SK-N-SH (cell line): Measurements from ENCODE around the gene RBM33.

Experiments used
- EP300 ChIP-seq, 2 experiments: IDR thresholded peaks; 2 replicates each; pipeline versions ENCODE4 v1.4.0 to v1.6.1; 2012; ENCODE audit warnings: borderline replicate concordance in 1 of 2, low read depth in 1 of 2, low read length in 1 of 2
- EZH2phosphoT487 ChIP-seq: fragments of 200-600 bp; sonication (generic); IDR thresholded peaks from 2 replicates; pipeline ENCODE4 v1.6.1; 2017; ENCODE audit warnings: low read depth, mixed run types, mild to moderate bottlenecking, antibody characterized with exemption, moderate library complexity, borderline replicate concordance
- GABPA ChIP-seq: IDR thresholded peaks from 2 replicates; pipeline ENCODE4 v1.4.0; 2012; ENCODE audit warnings: low read depth, mild to moderate bottlenecking
- GATA2 ChIP-seq: sonication (generic); formaldehyde crosslinking; IDR thresholded peaks from 2 replicates; pipeline ENCODE4 v1.5.0; 2020; ENCODE audit warnings: mild to moderate bottlenecking, missing genetic modification reagents
- NRF1 ChIP-seq: IDR thresholded peaks from 2 replicates; pipeline ENCODE4 v1.6.1; 2012; ENCODE audit warnings: low read depth, mild to moderate bottlenecking, low read length
- POLR2AphosphoS5 ChIP-seq: IDR thresholded peaks from 2 replicates; pipeline ENCODE4 v1.6.1; 2012; ENCODE audit warnings: low read depth, low read length
- TCF12 ChIP-seq: IDR thresholded peaks from 2 replicates; pipeline ENCODE4 v1.4.0; 2012
- TF ChIP-seq, protein P1 (sequence below): fragments of 200-600 bp; sonication (generic); IDR thresholded peaks from 2 replicates; pipeline ENCODE4 v1.6.1; 2017; ENCODE audit warnings: antibody characterized with exemption, mild to moderate bottlenecking, moderate library complexity

DNA sequence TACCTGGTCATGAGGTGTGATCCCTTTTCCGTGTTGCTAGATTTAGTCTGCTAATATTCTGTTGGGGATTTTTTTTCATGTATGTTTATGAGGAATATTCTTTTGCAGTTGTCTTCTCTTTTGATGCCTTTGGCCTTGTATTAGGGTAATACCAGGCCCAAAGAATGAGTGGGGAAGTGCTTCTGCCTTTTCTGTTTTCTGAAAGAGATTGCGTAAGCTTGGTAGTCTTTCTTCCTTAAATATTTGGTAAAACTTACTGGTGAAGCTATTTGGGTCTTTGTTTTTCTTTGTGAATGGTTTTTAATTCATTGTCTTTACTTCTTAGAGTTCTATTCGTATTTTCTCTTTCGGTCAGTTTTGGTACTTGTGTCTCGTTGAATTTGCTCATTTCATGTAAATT is 116.7 kb downstream of the RBM33 start:
- TF ChIP-seq POLR2AphosphoS5 (no peak), GABPA (no peak), NRF1 (no peak), GATA2 (no peak), EZH2phosphoT487 (no peak), TCF12 (no peak), EP300 (IDR thresholded peaks at IDR 0.05; ENCODE audit: borderline replicate concordance in 1 of 2, low read depth in 1 of 2, low read length in 1 of 2) (no peak)
- TF ChIP-seq, protein P1, sequence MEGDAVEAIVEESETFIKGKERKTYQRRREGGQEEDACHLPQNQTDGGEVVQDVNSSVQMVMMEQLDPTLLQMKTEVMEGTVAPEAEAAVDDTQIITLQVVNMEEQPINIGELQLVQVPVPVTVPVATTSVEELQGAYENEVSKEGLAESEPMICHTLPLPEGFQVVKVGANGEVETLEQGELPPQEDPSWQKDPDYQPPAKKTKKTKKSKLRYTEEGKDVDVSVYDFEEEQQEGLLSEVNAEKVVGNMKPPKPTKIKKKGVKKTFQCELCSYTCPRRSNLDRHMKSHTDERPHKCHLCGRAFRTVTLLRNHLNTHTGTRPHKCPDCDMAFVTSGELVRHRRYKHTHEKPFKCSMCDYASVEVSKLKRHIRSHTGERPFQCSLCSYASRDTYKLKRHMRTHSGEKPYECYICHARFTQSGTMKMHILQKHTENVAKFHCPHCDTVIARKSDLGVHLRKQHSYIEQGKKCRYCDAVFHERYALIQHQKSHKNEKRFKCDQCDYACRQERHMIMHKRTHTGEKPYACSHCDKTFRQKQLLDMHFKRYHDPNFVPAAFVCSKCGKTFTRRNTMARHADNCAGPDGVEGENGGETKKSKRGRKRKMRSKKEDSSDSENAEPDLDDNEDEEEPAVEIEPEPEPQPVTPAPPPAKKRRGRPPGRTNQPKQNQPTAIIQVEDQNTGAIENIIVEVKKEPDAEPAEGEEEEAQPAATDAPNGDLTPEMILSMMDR = no peak
